GM19467 (cell line): ENCODE data around the gene OBSL1.

Source experiments
- ATAC-seq: cut with Tn5 transposase; IDR thresholded peaks from one replicate; pipeline ENCODE4 v1.9.1; 2021; ENCODE audit warnings: mild to moderate bottlenecking, moderate library complexity; ENCODE audit not compliant: unreplicated experiment

OBSL1 gene

GRCh38 chr2:219516888-219517287 is 54.5 kb downstream of the OBSL1 start:
- no peak for ATAC-seq

GRCh38 chr2:219515874-219516629 is 55.3 kb downstream of the OBSL1 start:
- ATAC-seq: no peak

GRCh38 chr2:219514836-219515235 is 56.5 kb downstream of the OBSL1 start:
- ATAC-seq: no peak

GRCh38 chr2:219514196-219514761 is 57.1 kb downstream of the OBSL1 start, which contains the start of gene ASIC4:
Gene ASIC4, plus strand, starts transcription at chr2:219514482. Its CDS starts 243 bp downstream, at chr2:219514725.
- ATAC-seq: no peak

GRCh38 chr2:219513787-219514186 is 57.6 kb downstream of the OBSL1 start:
- no peak for ATAC-seq

GRCh38 chr2:219512524-219513216 is 58.7 kb downstream of the OBSL1 start:
- ATAC-seq: no peak

GRCh38 chr2:219511547-219512325 is 59.6 kb downstream of the OBSL1 start:
- ATAC-seq: no peak

- ATAC-seq: no peak
These were observed 60.7 kb downstream of the OBSL1 start for GRCh38 chr2:219510512-219511135.

GRCh38 chr2:219509780-219510511 is 61.4 kb downstream of the OBSL1 start:
- ATAC-seq: peak; percentile 57

GRCh38 chr2:219508971-219509779 is 62.2 kb downstream of the OBSL1 start:
- ATAC-seq: no peak

GRCh38 chr2:219508444-219508734 is 63.0 kb downstream of the OBSL1 start:
- ATAC-seq: no peak

GRCh38 chr2:219507581-219508443 is 63.5 kb downstream of the OBSL1 start:
- no peak for ATAC-seq

- no peak for ATAC-seq
These were observed 64.4 kb downstream of the OBSL1 start for GRCh38 chr2:219506802-219507526.

GRCh38 chr2:219506153-219506801 is 65.1 kb downstream of the OBSL1 start:
- no peak for ATAC-seq

- ATAC-seq: no peak
These were observed 65.8 kb downstream of the OBSL1 start for GRCh38 chr2:219505585-219505984.

- ATAC-seq: no peak
These were observed 68.7 kb downstream of the OBSL1 start for GRCh38 chr2:219502618-219503017.

- ATAC-seq: no peak
These were observed 69.5 kb downstream of the OBSL1 start for GRCh38 chr2:219501849-219502248.
